Fibroblast of peridontal ligament (primary cell): ENCODE data around the gene CFAP68.
A peak's percentile ranks its signal among the peaks of the same experiment; 100 is the strongest.
"Not testable (repeated sequence)": the region's sequence is repeated elsewhere in the genome, so short reads cannot be mapped to it uniquely, and the experiment has no call there.

ENCODE experiments used
- DNase-seq: peaks from one replicate; pipeline ENCODE4 v3.0.0-alpha.2; 2010; ENCODE audit errors: extremely low read depth

CFAP68 gene

DNA sequence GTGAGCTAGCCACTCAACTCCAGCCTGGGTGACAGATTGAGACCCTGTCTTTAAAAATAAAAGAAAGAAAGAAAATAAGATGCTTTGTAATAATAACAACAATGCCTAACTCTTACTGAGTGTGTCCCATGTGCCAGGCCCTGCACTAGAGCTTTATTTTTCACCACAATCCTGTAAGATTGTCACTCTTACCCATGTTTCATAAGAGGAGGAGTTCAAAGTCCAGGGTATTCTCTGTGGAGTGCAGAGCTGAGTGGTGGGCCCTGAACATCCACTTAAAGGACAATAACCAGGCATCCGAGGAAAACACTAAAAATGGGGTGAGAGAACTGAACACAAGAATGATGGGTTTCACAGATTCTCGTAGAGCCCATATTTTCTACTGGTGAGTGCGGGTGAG, 38.4 kb downstream of the CFAP68 start:
- DNase-seq: no peak

DNA sequence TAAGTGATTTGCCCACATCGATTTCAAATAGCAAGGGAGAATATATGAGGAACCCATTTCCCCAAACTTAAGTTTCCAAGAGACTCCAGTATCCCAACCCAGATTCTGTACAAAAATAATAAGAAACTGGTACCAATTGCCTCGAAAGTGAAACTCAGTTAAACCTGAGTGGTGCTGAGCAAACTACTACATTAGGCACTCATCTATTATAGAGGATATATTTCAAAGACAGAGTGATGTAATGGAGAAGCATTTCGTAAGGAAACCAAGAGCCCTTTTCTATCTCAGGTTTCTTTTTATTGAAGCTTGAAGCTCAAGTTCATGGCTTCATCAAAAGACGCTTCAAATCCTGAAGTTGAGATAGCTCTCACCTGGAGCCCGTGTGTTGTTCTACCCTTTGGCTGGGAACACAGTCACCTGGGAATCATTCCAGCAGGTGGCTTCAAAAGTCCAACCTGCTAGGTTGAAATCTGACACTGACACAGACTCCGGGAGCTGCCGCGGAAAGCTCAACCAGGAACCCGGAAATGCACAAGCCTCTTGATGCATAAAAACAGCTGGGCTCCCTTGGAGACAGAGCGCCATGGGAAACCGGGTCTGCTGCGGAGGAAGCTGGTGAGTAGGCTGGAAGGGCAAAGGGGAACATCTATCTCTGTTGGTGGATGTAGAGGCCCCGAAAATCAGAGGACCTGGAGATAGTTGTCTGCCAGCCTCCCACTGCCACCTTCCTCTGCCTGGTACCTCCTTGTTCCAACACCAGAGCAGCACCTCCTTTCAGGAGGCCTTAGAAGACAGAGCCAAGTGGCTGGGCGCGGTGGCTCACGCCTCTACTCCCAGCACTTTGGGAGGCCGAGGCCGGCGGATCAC, 39.3 kb downstream of the CFAP68 start, which contains the start of gene C11orf52:
TSS of gene C11orf52 (plus strand) at position 524 of the 867 bp plus-strand sequence. CDS start at position 584, 60 bp downstream.
- DNase-seq: peak; percentile 53

DNA sequence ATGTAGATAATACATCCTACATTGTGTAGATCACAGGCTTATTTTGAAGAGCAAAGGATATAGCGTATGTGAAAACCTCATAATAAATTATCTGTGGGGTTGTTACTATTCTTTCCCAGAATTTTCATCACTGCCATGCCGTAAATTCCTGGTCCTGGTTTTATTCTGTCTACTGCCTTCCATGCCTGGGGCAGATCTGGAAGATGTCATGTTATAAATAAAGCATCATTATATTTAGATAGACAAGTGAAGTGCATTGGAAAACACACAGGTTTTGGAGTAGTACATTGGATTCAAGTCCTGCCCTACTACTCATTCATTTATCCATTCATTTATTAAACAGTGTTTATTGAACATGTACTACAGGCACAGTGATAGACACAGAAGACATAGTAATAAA, 41.6 kb downstream of the CFAP68 start:
- DNase-seq: no peak

DNA sequence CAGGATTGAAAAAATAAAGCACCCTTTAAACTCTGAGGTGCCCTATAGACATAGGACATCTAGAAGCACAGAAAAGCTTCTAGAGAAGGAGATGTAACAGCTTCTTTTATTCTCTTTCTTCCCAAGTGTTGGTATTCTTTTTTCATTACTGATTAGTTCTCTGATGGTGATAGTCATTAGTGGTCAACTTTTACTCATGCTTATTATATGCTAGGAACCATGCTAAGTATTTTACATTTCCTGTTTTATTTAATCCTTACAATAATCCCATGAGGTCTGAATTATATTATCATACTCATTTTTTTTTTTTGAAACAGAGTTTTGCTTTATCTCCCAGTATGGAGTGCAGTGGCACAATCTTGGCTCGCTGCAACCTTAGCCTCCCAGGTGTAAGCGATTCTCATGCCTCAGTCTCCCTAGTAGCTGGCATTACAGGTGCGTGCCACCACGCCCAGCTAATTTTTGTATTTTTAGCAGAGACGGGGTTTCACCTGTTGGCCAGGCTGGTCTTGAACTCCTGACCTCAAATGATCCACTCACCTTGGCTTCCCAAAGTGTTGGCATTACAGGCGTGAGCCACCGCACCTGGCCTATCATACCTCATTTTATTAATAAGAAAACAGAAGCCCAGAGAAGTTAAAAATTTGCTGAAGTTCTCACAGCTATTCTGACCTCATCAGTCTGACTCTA, 42.3 kb downstream of the CFAP68 start:
- no peak for DNase-seq

DNA sequence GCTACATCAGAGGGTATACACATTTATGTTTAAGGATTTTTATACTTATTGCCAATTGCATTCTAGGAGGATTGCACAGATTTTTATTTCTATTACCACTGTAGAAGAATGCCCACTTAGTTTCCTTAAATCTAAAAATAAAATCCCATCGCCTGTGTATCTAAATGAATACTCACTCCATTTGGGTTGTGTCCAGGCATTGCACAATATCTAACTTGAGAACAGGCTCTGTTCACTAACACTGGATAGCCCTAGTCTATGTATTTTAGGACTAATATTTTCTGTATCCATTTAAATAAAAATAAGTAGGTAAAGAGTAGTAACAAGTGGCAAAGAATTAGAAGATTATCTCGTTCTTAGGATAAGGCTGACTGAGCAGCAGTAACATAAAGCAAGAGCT, 43.5 kb downstream of the CFAP68 start:
- peak; percentile 95 for DNase-seq

DNA sequence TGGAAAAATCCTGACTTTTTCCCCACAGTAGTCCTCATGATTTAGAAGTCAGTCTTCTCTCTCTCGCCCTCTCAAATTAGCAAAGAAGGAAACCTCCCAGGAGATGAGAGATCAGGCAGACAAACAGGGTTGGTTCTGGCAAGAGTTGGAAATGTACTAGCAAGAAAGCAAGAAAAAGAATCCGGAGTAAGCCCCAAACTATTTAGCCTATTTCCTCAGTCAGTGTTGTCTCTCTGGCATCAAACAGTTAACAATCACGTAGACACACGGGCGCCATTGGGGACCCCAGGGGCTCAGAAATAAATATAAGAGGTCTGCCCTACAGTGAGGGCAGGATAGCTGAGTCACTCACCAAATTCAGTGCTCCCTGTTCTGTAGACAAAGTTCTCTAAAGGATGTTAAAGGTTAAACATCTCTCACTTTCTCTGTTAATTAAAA, 44.0 kb downstream of the CFAP68 start:
- peak; percentile 78 for DNase-seq

DNA sequence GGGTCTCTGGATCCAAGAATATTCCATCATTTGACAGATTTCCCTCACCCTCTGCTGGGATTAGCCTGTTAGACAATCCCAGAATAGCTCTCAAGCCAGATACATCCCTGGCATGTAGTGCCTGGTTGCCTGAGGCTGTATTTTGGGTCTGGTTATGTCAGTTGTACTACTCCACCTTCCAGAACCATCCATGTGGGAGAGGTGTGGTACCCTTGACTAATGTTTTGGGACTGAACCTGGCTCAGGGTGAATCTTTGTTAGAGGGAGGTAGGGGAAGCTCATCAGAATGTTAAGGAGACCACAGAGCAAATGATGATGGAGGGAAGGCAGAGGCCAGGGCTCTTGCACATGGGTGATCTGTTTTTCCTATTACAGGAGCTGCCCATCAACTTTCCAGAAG, 44.6 kb downstream of the CFAP68 start:
- no peak for DNase-seq

DNA sequence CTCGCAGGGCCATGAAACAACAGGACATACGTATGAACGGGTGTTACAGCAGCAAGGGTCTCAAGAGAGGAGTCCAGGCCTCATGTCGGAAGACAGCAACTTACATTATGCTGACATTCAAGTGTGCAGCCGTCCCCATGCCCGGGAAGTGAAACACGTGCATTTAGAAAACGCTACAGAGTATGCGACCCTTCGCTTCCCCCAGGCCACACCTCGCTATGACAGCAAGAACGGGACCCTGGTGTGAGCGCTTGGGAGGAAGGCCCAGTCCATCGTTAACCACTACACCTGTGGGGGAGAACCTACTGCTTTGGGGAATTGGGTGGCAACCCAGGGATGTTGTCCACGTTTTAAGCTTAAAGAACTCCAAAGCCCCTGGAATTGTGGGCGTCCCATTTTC, 46.6 kb downstream of the CFAP68 start:
- no peak for DNase-seq

DNA sequence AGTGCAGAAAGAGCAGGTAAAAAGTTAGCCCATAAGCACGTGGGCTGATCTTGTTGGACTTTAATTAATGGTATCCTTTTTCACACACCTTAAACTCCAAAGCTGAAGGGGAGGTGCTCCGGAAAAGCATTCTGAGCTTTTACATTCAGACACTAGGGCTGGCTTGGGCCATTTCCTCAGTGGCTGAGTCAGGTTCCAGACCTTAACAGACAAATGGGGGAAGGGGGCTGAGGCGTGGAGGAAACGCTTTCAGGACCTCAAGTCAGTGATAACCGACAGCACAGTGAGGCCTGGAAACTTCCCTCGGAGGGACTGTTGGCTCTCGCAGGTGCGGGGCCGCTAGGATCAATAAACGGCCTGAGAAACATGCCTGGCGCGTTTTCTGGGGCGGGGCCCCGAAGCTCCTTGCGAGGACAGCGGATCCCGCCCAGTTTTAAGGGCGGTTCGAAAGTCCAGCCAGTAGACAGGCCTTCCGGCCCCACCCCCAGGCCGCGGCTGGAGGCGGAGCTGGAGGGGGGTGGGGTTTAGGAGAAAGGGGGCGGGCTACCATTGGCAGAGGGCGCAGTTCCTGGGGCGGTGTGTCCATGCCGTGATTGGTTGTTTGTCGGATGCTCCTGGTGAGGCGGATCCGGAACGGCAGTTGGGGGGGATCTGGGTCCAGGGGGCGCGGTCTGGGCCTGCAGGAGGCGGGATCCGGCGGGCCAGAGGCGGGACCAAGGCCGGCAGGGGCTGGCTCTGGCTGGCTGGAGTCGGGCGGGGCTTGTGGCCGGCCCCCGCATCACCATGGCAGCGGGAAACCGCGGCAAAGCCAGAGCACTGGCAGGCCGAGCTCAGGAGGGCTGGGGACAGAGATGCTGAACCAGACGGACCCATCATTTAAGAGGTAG, 47.4 kb downstream of the CFAP68 start:
- DNase-seq: peak; percentile 93

DNA sequence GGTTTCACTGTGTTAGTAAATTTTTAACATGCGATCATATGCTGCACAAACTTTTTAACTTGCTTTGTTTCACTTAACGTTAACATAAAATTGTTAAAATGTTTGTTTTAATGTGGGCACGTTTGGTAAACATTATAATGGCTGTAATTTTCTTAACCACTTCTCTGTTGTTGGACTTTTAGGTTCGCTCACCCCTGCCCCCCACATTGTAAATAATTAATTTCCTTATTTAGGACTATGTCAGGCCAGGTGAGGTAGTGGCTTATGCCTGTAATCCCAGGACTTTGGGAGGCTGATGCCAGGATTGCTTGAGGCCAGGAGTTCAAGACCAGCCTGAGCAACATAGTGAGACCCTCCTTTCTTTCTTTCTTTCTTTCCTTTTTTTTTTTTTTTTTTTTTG, 51.1 kb downstream of the CFAP68 start:
- no peak for DNase-seq

DNA sequence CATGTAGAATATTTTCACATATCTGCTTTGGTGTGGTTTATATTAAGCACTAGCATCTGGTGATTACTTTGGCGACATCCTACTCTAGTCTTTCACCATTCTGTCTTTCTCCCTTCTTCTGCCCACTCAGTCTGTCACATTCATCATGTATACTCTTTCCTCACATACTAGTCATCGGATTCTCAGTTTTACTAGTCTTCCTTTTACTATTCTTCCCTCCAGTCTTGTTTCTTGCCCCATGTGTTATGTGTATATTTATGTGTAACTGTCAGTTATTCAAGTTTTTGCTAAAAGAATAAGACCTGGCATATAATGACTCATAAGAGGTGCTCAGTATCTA, 53.2 kb downstream of the CFAP68 start:
- no peak for DNase-seq

DNA sequence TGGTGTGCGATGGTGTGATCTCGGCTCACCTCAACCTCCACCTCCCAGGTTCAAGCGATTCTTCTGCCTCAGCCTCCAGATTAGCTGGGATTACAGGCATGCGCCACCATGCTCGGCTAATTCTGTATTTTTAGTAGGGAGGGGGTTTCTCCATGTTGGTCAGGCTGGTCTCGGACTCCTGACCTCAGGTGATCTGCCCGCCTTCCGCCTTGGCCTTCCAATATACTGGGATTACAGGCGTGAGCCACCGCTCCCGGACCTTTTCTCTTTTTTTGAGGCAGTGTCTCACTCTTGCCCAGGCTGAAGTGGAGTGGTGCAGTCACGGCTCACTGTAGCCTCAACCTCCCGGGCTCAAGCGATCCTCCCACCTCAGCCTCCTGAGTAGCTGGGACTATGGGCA, 53.8 kb downstream of the CFAP68 start:
- not testable (repeated sequence) for DNase-seq

DNA sequence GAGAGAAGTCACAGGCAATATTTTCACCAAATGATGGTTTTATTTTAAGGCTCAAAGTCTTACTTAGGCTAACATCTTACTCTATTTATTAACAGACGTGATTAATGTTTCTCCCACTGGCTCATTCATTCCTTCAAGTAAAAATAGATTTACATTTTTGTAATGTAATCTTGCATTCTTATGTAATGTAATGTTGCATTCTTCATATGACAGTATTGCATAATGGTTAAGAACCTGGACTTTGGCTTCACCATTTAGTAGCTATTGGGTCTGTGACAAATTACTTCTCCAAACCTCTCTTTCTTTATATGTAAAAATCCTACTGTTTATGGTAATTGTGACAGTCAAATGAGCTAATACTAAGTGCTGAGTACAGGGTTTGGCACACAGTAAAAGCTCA, 54.5 kb downstream of the CFAP68 start:
- no peak for DNase-seq

DNA sequence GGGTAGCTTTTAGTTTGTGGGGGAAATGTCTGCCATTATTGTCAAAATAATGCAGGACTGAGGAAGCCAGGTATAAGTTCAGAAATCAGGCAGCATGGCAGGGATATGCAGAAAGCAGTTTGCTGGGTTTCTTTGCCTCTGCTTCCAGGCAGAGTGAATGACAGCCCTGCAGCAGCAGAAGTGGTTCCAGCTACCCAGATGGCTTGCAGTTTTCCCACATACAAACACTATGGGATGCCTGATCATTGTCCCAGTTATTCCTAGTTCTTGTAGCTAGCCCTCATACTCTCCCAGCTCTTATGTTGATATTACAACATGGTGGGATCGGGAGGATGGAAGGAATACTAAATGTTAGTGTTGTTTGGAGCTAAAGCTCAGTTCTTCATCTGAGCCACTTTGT, 55.0 kb downstream of the CFAP68 start:
- no peak for DNase-seq
